ENCODE data around the gene PVR.

GRCh38 chr19:44663996-44664395 is 20.3 kb downstream of the PVR start:
- no peak for TF ChIP-seq CTCF (IDR thresholded peaks at IDR 0.05)
- no peak for TF ChIP-seq EP300 (IDR thresholded peaks at IDR 0.05; ENCODE audit: borderline replicate concordance in 1 of 2, low read depth in 1 of 2, low read length in 1 of 2)
- TF ChIP-seq, protein P1, sequence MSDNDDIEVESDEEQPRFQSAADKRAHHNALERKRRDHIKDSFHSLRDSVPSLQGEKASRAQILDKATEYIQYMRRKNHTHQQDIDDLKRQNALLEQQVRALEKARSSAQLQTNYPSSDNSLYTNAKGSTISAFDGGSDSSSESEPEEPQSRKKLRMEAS (IDR thresholded peaks at IDR 0.05; ENCODE audit: low read depth), result no peak
- TF ChIP-seq RAD21 (IDR thresholded peaks at IDR 0.05; ENCODE audit: low read length), result no peak
- no peak for TF ChIP-seq MEF2A (IDR thresholded peaks at IDR 0.05; ENCODE audit: borderline replicate concordance, low read depth)
- TF ChIP-seq, protein P2, sequence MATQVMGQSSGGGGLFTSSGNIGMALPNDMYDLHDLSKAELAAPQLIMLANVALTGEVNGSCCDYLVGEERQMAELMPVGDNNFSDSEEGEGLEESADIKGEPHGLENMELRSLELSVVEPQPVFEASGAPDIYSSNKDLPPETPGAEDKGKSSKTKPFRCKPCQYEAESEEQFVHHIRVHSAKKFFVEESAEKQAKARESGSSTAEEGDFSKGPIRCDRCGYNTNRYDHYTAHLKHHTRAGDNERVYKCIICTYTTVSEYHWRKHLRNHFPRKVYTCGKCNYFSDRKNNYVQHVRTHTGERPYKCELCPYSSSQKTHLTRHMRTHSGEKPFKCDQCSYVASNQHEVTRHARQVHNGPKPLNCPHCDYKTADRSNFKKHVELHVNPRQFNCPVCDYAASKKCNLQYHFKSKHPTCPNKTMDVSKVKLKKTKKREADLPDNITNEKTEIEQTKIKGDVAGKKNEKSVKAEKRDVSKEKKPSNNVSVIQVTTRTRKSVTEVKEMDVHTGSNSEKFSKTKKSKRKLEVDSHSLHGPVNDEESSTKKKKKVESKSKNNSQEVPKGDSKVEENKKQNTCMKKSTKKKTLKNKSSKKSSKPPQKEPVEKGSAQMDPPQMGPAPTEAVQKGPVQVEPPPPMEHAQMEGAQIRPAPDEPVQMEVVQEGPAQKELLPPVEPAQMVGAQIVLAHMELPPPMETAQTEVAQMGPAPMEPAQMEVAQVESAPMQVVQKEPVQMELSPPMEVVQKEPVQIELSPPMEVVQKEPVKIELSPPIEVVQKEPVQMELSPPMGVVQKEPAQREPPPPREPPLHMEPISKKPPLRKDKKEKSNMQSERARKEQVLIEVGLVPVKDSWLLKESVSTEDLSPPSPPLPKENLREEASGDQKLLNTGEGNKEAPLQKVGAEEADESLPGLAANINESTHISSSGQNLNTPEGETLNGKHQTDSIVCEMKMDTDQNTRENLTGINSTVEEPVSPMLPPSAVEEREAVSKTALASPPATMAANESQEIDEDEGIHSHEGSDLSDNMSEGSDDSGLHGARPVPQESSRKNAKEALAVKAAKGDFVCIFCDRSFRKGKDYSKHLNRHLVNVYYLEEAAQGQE (IDR thresholded peaks at IDR 0.05; ENCODE audit: low read depth, low read length), result no peak
- TF ChIP-seq, protein P3, sequence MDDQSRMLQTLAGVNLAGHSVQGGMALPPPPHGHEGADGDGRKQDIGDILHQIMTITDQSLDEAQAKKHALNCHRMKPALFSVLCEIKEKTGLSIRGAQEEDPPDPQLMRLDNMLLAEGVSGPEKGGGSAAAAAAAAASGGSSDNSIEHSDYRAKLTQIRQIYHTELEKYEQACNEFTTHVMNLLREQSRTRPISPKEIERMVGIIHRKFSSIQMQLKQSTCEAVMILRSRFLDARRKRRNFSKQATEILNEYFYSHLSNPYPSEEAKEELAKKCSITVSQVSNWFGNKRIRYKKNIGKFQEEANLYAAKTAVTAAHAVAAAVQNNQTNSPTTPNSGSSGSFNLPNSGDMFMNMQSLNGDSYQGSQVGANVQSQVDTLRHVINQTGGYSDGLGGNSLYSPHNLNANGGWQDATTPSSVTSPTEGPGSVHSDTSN (IDR thresholded peaks at IDR 0.05), result no peak
- no peak for TF ChIP-seq NFIC (IDR thresholded peaks at IDR 0.05; ENCODE audit: borderline replicate concordance)
- no peak for TF ChIP-seq FOXJ3 (CRISPR knock-in tag; IDR thresholded peaks at IDR 0.05)
- no peak for TF ChIP-seq CHD2 (IDR thresholded peaks at IDR 0.05; ENCODE audit: low read length, partially characterized antibody)
- TF ChIP-seq TAF1 (IDR thresholded peaks at IDR 0.05; ENCODE audit: borderline replicate concordance, low read depth, low read length), result no peak
- TF ChIP-seq TEAD4 (IDR thresholded peaks at IDR 0.05; ENCODE audit: borderline replicate concordance, insufficient read depth), result no peak
- no peak for TF ChIP-seq SIN3A (IDR thresholded peaks at IDR 0.05; ENCODE audit: borderline replicate concordance, low read depth, low read length)

Measured in SK-N-SH (cell line).